ENCODE measurements around the gene AP2M1.

Gene AP2M1

GRCh38 chr3:184228376-184229137 is 53.9 kb downstream of the AP2M1 start:
- DNase-seq (ENCODE audit: low read depth), result no peak

GRCh38 chr3:184229394-184230080 is 54.9 kb downstream of the AP2M1 start, which contains the start of gene VWA5B2:
Gene VWA5B2, plus strand, starts transcription at chr3:184229585. Its CDS starts 944 bp downstream, at chr3:184230529.
- DNase-seq (ENCODE audit: low read depth), result peak; percentile 62

- DNase-seq (ENCODE audit: low read depth), result no peak
Observed at GRCh38 chr3:184230081-184230602, 55.5 kb downstream of the AP2M1 start.

GRCh38 chr3:184230603-184231528 is 56.2 kb downstream of the AP2M1 start:
- no peak for DNase-seq (ENCODE audit: low read depth)

- DNase-seq (ENCODE audit: low read depth), result no peak
Observed at GRCh38 chr3:184231671-184232070, 57.0 kb downstream of the AP2M1 start.

- DNase-seq (ENCODE audit: low read depth), result no peak
Observed at GRCh38 chr3:184233127-184233843, 58.6 kb downstream of the AP2M1 start.
